Measurements from ENCODE around the gene TMEM222.

GRCh38 chr1:27298632-27299384 lies 23.2 kb upstream of the TMEM222 start:
- TF ChIP-seq CTCF (conservative IDR thresholded peaks at IDR 0.05; ENCODE audit: low read depth, low read length): no peak
- TF ChIP-seq POLR2A (IDR thresholded peaks at IDR 0.05; ENCODE audit: low read depth, low read length): no peak
- TF ChIP-seq ELK1 (IDR thresholded peaks at IDR 0.05; ENCODE audit: borderline replicate concordance, low read depth, low read length): no peak
- TF ChIP-seq RFX5 (IDR thresholded peaks at IDR 0.05; ENCODE audit: low read depth, low read length): no peak
- no peak for TF ChIP-seq SMC3 (IDR thresholded peaks at IDR 0.05; ENCODE audit: low read depth, low read length)
- TF ChIP-seq CEBPB (IDR thresholded peaks at IDR 0.05; ENCODE audit: low read depth, low read length): no peak
- TF ChIP-seq MAZ (IDR thresholded peaks at IDR 0.05; ENCODE audit: borderline replicate concordance, low read depth, low read length): no peak
- TF ChIP-seq USF2 (IDR thresholded peaks at IDR 0.05; ENCODE audit: low read depth, low read length): no peak

Data from IMR-90 (cell line).